Measurements from ENCODE around the gene NOSTRIN.

Gene NOSTRIN

DNA sequence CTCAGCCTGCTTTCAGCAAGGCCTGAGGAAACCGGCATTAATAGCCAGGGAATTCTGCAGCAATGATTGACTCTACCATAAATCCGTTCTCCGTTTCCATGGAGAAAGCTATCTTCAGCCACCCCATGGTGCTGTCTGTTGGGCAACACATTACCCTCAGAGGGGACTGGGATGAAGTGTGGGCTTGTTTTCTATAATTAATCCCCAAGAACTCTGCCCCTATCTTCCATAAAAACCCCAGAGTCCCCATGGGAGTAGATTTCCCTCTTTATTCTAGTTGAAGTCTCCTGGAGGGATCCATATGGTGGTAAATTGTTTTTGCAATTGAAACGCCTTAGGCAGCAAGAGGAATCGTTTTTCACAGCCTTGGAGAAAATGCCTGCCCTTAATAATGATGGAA lies 107.9 kb downstream of the NOSTRIN start:
- DNase-seq = no peak
- intact Hi-C loops (cut with DNase I) = no loop called here

- intact Hi-C loops (cut with DNase I) = no loop called here
These were observed 110.0 kb downstream of the NOSTRIN start for GRCh38 chr2:168912466-168912865.

GRCh38 chr2:168912901-168913369 lies 110.5 kb downstream of the NOSTRIN start:
- DNase-seq = peak in 41 of 42 donors; percentile 16 to 72 (median 49)
- intact Hi-C loops (cut with DNase I) = no loop called here

More at GRCh38 chr2:168912466-168912865, 110.0 kb downstream of the NOSTRIN start:
- no peak for DNase-seq

- DNase-seq = no peak
- intact Hi-C loops (cut with DNase I) = no loop called here
These were observed 111.1 kb downstream of the NOSTRIN start for GRCh38 chr2:168913495-168913894.
